IMR-90 (cell line): ENCODE data around the gene GLT8D2. TPM values are rescaled to one million over a fixed set of nuclear protein-coding genes. Genes with fewer than 3 reads are reported as not detected.
"Not testable (repeated sequence)": the region's sequence is repeated elsewhere in the genome, so short reads cannot be mapped to it uniquely, and the experiment has no call there.

ENCODE experiments used
- ATAC-seq: fragments of 200-7000 bp; cut with Tn5 transposase; 2 replicates; pipeline ENCODE4 v1.9.1; 2020; ENCODE audit warnings: low read depth, mild to moderate bottlenecking, moderate library complexity
- BruUV-seq: library from RNA; stranded (reverse); fragments of 400-500 nt; replicated peaks from 2 replicates; lab custom pipeline; 2021; lab: Mats Ljungman, UMichigan
- CTCF ChIA-PET: fragments of 300-600 bp; formaldehyde crosslinking; extraction: SDS; loops from one replicate; lab custom pipeline; 2021; ENCODE audit warnings: antibody characterized with exemption; lab: Yijun Ruan, JAX
- POLR2A ChIA-PET: fragments of 300-600 bp; sonication (Branson Sonifier 250); formaldehyde crosslinking; loops from one replicate; lab custom pipeline; 2022; ENCODE audit warnings: antibody characterized with exemption; ENCODE audit not compliant: unreplicated experiment; lab: Charles Lee
- DNase-seq: peaks from one replicate; pipeline ENCODE4 v3.0.0; 2013
- H2AFZ ChIP-seq: replicated peaks from 2 replicates; pipeline ENCODE3; 2013; ENCODE audit warnings: low read length, mild to moderate bottlenecking; ENCODE audit not compliant: poor library complexity
- H2AK5ac ChIP-seq: 2 replicates; pipeline ENCODE4 v1.6.1; 2013; ENCODE audit warnings: low read depth, low read length, inconsistent platforms
- H2AK9ac ChIP-seq: replicated peaks from 2 replicates; pipeline ENCODE3; 2013; ENCODE audit warnings: mild to moderate bottlenecking, low read depth, low read length, moderate library complexity; ENCODE audit not compliant: poor library complexity
- H2BK120ac ChIP-seq: 2 replicates; pipeline ENCODE4 v1.6.1; 2013; ENCODE audit warnings: low read depth, low read length, inconsistent platforms
- H2BK15ac ChIP-seq: 3 replicates; pipeline ENCODE4 v1.6.1; 2013; ENCODE audit warnings: low read depth, low read length, inconsistent platforms
- H2BK20ac ChIP-seq: 2 replicates; pipeline ENCODE4 v1.6.1; 2013; ENCODE audit warnings: low read depth, mild to moderate bottlenecking, inconsistent platforms, low read length, moderate library complexity
- H2BK5ac ChIP-seq: 2 replicates; pipeline ENCODE4 v1.6.1; 2013; ENCODE audit warnings: mild to moderate bottlenecking, low read depth, low read length, inconsistent platforms; ENCODE audit not compliant: poor library complexity, severe bottlenecking
- H3K14ac ChIP-seq: replicated peaks from 2 replicates; pipeline ENCODE4 v1.6.1; 2013; ENCODE audit warnings: low read depth, low read length, inconsistent platforms
- H3K18ac ChIP-seq: 2 replicates; pipeline ENCODE4 v1.6.1; 2013; ENCODE audit warnings: low read depth, low read length, control low read depth
- H3K23ac ChIP-seq: 2 replicates; pipeline ENCODE4 v1.6.1; 2013; ENCODE audit warnings: low read depth, low read length, inconsistent platforms
- H3K27ac ChIP-seq: 2 replicates; pipeline ENCODE4 v1.5.1; 2013; ENCODE audit warnings: mild to moderate bottlenecking, control low read depth, low read length; ENCODE audit not compliant: insufficient read depth
- H3K27me3 ChIP-seq: 2 replicates; pipeline ENCODE4 v1.6.1; 2013; ENCODE audit warnings: low read length; ENCODE audit not compliant: control insufficient read depth, insufficient read depth
- H3K36me3 ChIP-seq: 2 replicates; pipeline ENCODE4 v1.6.1; 2013; ENCODE audit warnings: low read length, mixed read lengths; ENCODE audit not compliant: control insufficient read depth, insufficient read depth
- H3K4ac ChIP-seq: 2 replicates; pipeline ENCODE4 v1.6.1; 2013; ENCODE audit warnings: low read depth, low read length, inconsistent platforms
- H3K4me1 ChIP-seq: 2 replicates; pipeline ENCODE4 v1.6.1; 2013; ENCODE audit warnings: low read length, mixed read lengths; ENCODE audit not compliant: control insufficient read depth, insufficient read depth
- H3K4me2 ChIP-seq: 2 replicates; pipeline ENCODE4 v1.6.1; 2013; ENCODE audit warnings: low read depth, mild to moderate bottlenecking, control low read depth, low read length, moderate library complexity
- H3K4me3 ChIP-seq: 2 replicates; pipeline ENCODE4 v1.5.1; 2013; ENCODE audit warnings: low read depth, mild to moderate bottlenecking, control low read depth, low read length, moderate library complexity; ENCODE audit not compliant: insufficient read depth
- H3K56ac ChIP-seq: 2 replicates; pipeline ENCODE4 v1.6.1; 2013; ENCODE audit warnings: low read length, inconsistent platforms; ENCODE audit not compliant: insufficient read depth; ENCODE audit errors: extremely low read depth
- H3K79me1 ChIP-seq, 2 experiments: 2 replicates each; pipeline ENCODE4 v1.6.1; 2013; ENCODE audit warnings: low read length in 2 of 2, inconsistent platforms in 1 of 2, low read depth in 1 of 2
- H3K9ac ChIP-seq: 2 replicates; pipeline ENCODE4 v1.6.1; 2013; ENCODE audit warnings: low read depth, low read length, control low read depth
- H3K9me1 ChIP-seq: 2 replicates; pipeline ENCODE4 v1.6.1; 2013; ENCODE audit warnings: low read length, inconsistent platforms; ENCODE audit not compliant: insufficient read depth
- H3K9me3 ChIP-seq: 2 replicates; pipeline ENCODE4 v1.6.1; 2013; ENCODE audit warnings: low read length; ENCODE audit not compliant: control insufficient read depth, insufficient read depth
- H4K20me1 ChIP-seq: 2 replicates; pipeline ENCODE4 v1.6.1; 2013; ENCODE audit warnings: low read length, inconsistent platforms; ENCODE audit not compliant: insufficient read depth
- H4K5ac ChIP-seq: 2 replicates; pipeline ENCODE4 v1.6.1; 2013; ENCODE audit warnings: mild to moderate bottlenecking, low read depth, low read length, control low read depth
- H4K8ac ChIP-seq, 2 experiments: 2 replicates each; pipeline ENCODE4 v1.6.1; 2013; ENCODE audit warnings: low read depth in 2 of 2, low read length in 2 of 2, control low read depth in 1 of 2, inconsistent platforms in 1 of 2
- H4K91ac ChIP-seq: 2 replicates; pipeline ENCODE4 v1.6.1; 2013; ENCODE audit warnings: low read depth, low read length, inconsistent platforms; ENCODE audit not compliant: insufficient read depth
- ELK1 ChIP-seq: fragments of 150-350 bp; IDR thresholded peaks from 2 replicates; pipeline ENCODE4 v1.6.1; 2016; ENCODE audit warnings: low read depth, mild to moderate bottlenecking, low read length, moderate library complexity, borderline replicate concordance
- MAFK ChIP-seq: IDR thresholded peaks from 2 replicates; pipeline ENCODE4 v1.6.1; 2012; ENCODE audit warnings: low read depth, low read length, improper control_type of control experiment
- MXI1 ChIP-seq: IDR thresholded peaks from 2 replicates; pipeline ENCODE4 v1.6.1; 2012; ENCODE audit warnings: low read depth, mild to moderate bottlenecking, low read length, moderate library complexity, borderline replicate concordance
- POLR2A ChIP-seq: IDR thresholded peaks from 2 replicates; pipeline ENCODE4 v1.6.1; 2012; ENCODE audit warnings: mild to moderate bottlenecking, low read depth, low read length
- USF2 ChIP-seq: fragments of 150-350 bp; IDR thresholded peaks from 2 replicates; pipeline ENCODE4 v1.6.1; 2017; ENCODE audit warnings: mild to moderate bottlenecking, antibody characterized with exemption, low read length, low read depth
- WGBS, 2 experiments: methylation state at CpG; one replicate each; pipeline versions ENCODE4 v1.1.5 to v1.1.7; 2013; ENCODE audit warnings: missing lambda C conversion rate in 2 of 2; ENCODE audit not compliant: insufficient read length in 1 of 2; ENCODE audit errors: extremely low coverage in 2 of 2; 5-methylcytosine and 5-hydroxymethylcytosine counted together
- dilution Hi-C: fragments of 300-500 bp; cut with HindIII; formaldehyde crosslinking; loops from one replicate; pipeline ENCODE4 v1.14.3; 2018; ENCODE audit warnings: low sequenced_read_pairs; ENCODE audit not compliant: unreplicated experiment
- in situ Hi-C: fragments of 300-500 bp; cut with MboI; formaldehyde crosslinking; loops from 3 replicates; pipeline ENCODE4 v1.14.3; 2019; ENCODE audit warnings: low sequenced_read_pairs, inconsistent platforms, mixed read lengths
- intact Hi-C: fragments of 100-400 bp; cut with micrococcal nuclease; formaldehyde crosslinking; loops from 2 replicates; pipeline ENCODE4 v1.10.0; 2022
- polyA plus RNA-seq, 3 experiments: library from polyadenylated mRNA; depleted of rRNA; stranded (reverse); fragments of >200 nt; gene quantifications; 2 replicates each; pipeline ENCODE4 v1.2.3, GENCODE V29; 2012; ENCODE audit warnings: low replicate concordance in 1 of 3
- total RNA-seq: library from RNA; depleted of rRNA; stranded (reverse); fragments of >200 nt; gene quantifications from 2 replicates; pipeline ENCODE4 v1.2.3, GENCODE V29; 2012

The GLT8D2 gene
- total and polyA plus RNA-seq, 2 of the 4 experiments (the other 2 are of a cell fraction): 33.5 to 47.9 TPM

GRCh38 chr12:104042580-104042979 lies 7.4 kb downstream of the GLT8D2 start:
- H3K79me1 ChIP-seq: peaks cover 11 to 18% of the 10 kb centered on the region in 2 experiments; a peak in 2 of 4 replicates
- ChIA-PET POLR2A (no interaction called here), CTCF (no interaction called here)
- TF ChIP-seq POLR2A (no peak), ELK1 (no peak), MAFK (no peak), MXI1 (no peak), USF2 (no peak)
- ATAC-seq (no peak), DNase-seq (no peak)
- in situ Hi-C loops: no loop called here
- peaks cover 3% of the 10 kb centered on the region for H3K36me3 ChIP-seq
- no peak overlapping the region for H3K23ac ChIP-seq
- no peak overlapping the region for H2BK20ac ChIP-seq
- H3K4me1 ChIP-seq: peaks cover 6% of the 10 kb centered on the region; the same call in 1 of the 2 replicates
- no peak overlapping the region for H2BK5ac ChIP-seq
- no peaks in the 10 kb centered on the region for H3K27me3 ChIP-seq
- H3K4ac ChIP-seq: no peak overlapping the region
- no peak overlapping the region for H3K4me3 ChIP-seq
- H2AK9ac ChIP-seq: no peak overlapping the region
- H2BK120ac ChIP-seq: no peak overlapping the region
- no peaks in the 10 kb centered on the region for H4K20me1 ChIP-seq
- intact Hi-C loops: no loop called here
- H2BK15ac ChIP-seq: no peak overlapping the region
- H3K9ac ChIP-seq: no peak overlapping the region
- no peak overlapping the region for H3K14ac ChIP-seq
- no peak overlapping the region for H4K91ac ChIP-seq
- no peaks in the 10 kb centered on the region for H3K9me3 ChIP-seq
- no peak overlapping the region for H3K27ac ChIP-seq
- no peak overlapping the region for H4K5ac ChIP-seq
- dilution Hi-C loops: no loop called here
- H4K8ac ChIP-seq: no peak overlapping the region
- H2AFZ ChIP-seq: no peak overlapping the region
- no peak overlapping the region for H3K56ac ChIP-seq
- no TSS peak for BruUV-seq
- H3K18ac ChIP-seq: no peak overlapping the region
- H3K4me2 ChIP-seq: no peak overlapping the region
- H2AK5ac ChIP-seq: no peak overlapping the region
- no peaks in the 10 kb centered on the region for H3K9me1 ChIP-seq
- WGBS, 2 experiments: no CpG with 5 or more reads among the region's 1 CpG

- no CpG with 5 or more reads among the region's 1 CpG for WGBS, 2 experiments
- intact Hi-C loops: not testable (repeated sequence)
These were observed 10.2 kb downstream of the GLT8D2 start for GRCh38 chr12:104039769-104040168.

More at GRCh38 chr12:104039769-104040168, 10.2 kb downstream of the GLT8D2 start:
- H2BK120ac ChIP-seq, H3K9me3 ChIP-seq, H3K9ac ChIP-seq, H4K91ac ChIP-seq, H3K27ac ChIP-seq, H3K4me3 ChIP-seq, H2BK15ac ChIP-seq, H2AK5ac ChIP-seq, H2BK5ac ChIP-seq, H3K9me1 ChIP-seq, BruUV-seq, POLR2A ChIA-PET, H2AK9ac ChIP-seq, H4K5ac ChIP-seq, H3K4me2 ChIP-seq, H3K14ac ChIP-seq, H2BK20ac ChIP-seq, H3K4me1 ChIP-seq, DNase-seq, H3K4ac ChIP-seq, H4K20me1 ChIP-seq, H3K36me3 ChIP-seq, ATAC-seq, H3K23ac ChIP-seq, H2AFZ ChIP-seq, H3K18ac ChIP-seq, H3K56ac ChIP-seq, in situ Hi-C loops, H3K27me3 ChIP-seq, CTCF ChIA-PET, H4K8ac ChIP-seq, dilution Hi-C loops: not testable (repeated sequence)
- peaks cover 0 to 11% of the 10 kb centered on the region in 2 experiments; a peak in 1 of 4 replicates for H3K79me1 ChIP-seq
